ENCODE results near the gene PPFIA1.

Gene PPFIA1

GRCh38 chr11:70411713-70412452, 141.4 kb downstream of the PPFIA1 start:
- peaks cover 45% of the 10 kb centered on the region for H3K27me3 Mint-ChIP-seq
- H3K4me1 Mint-ChIP-seq, result no peaks in the 10 kb centered on the region
- H3K4me3 Mint-ChIP-seq, result no peak overlapping the region
- H3K36me3 Mint-ChIP-seq (ENCODE audit: insufficient read depth), result peaks cover 2% of the 10 kb centered on the region
- DNase-seq (ENCODE audit: low spot score in 2 of 2) (no peak), ATAC-seq (replicated peaks; ENCODE audit: extremely low read depth, poor library complexity, severe bottlenecking) (no peak)
- no peaks in the 10 kb centered on the region for H3K9me3 Mint-ChIP-seq
- no peak overlapping the region for H3K27ac Mint-ChIP-seq (ENCODE audit: low read depth)

DNA sequence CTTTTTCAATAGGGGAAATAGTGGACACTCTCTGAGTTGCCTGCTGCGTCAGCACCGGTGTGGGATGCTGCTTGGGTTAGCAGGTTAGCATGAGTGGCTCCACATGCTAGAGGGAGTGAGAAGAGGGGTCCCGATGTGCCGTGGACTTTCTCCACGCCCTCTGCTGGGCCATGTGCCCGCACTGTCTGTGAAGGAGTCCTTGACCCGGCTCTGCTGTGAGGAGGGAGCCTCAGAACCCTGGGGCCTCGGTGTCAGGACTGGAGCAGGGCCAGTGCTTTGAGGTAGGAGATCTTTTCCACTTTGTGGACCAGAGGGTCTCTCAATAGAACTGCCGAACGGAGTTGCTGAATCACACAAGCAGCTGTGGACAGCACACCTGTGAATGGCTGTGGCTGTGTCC, 142.7 kb downstream of the PPFIA1 start:
- H3K9me3 Mint-ChIP-seq, result no peaks in the 10 kb centered on the region
- no peaks in the 10 kb centered on the region for H3K4me1 Mint-ChIP-seq
- no peak overlapping the region for H3K4me3 Mint-ChIP-seq
- peaks cover 2% of the 10 kb centered on the region for H3K36me3 Mint-ChIP-seq (ENCODE audit: insufficient read depth)
- H3K27ac Mint-ChIP-seq (ENCODE audit: low read depth), result no peak overlapping the region
- no peak for DNase-seq (ENCODE audit: low spot score in 2 of 2)
- peaks cover 45% of the 10 kb centered on the region for H3K27me3 Mint-ChIP-seq
- no peak for ATAC-seq (replicated peaks; ENCODE audit: extremely low read depth, poor library complexity, severe bottlenecking)

DNA sequence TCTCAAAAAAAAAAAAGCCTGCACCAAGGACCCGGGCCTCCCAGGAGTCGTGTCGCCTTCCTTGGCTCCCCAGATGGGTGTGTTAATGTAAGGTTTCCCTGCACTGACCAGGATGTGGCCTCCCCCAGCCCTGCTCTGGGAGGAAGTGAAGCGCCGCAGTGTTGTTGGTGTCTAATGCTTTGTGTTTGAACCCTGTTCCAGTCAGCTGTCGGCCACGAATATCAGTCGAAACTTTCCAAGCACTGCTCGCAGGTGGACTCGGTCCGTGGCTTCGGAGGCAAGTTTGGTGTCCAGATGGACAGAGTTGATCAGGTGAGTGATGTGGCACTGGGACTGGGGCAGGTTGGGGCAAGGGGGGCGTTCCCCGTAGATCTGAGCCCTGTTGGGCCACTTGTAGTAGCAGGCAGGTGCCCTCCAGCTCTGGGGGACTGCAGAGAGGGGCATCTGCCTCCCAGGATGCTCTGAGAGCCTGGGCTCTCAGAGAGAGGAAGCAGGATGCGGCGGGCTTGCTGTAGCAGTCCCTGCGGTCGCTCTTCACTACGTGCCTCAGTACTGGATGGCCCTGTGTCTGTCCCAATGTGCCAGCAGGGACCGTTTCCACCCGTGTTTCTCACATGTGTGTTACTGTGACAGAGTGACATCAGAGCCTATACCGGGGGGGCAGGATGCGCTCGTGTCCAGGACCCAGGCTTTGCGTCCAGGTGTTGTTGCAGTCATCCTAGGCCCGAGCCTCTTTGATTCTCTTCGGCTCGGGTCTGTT, 144.0 kb downstream of the PPFIA1 start:
- ATAC-seq (replicated peaks; ENCODE audit: extremely low read depth, poor library complexity, severe bottlenecking), result no peak
- no peaks in the 10 kb centered on the region for H3K9me3 Mint-ChIP-seq
- no peak overlapping the region for H3K27ac Mint-ChIP-seq (ENCODE audit: low read depth)
- DNase-seq (ENCODE audit: low spot score in 2 of 2), result no peak
- no peak overlapping the region for H3K4me3 Mint-ChIP-seq
- peaks cover 2% of the 10 kb centered on the region for H3K36me3 Mint-ChIP-seq (ENCODE audit: insufficient read depth)
- peaks cover 43% of the 10 kb centered on the region for H3K27me3 Mint-ChIP-seq
- H3K4me1 Mint-ChIP-seq, result no peaks in the 10 kb centered on the region

- Mint-ChIP-seq H3K27ac (ENCODE audit: low read depth) (no peak overlapping the region), H3K9me3 (no peaks in the 10 kb centered on the region), H3K4me1 (no peaks in the 10 kb centered on the region), H3K4me3 (no peak overlapping the region), H3K27me3 (peaks cover 37% of the 10 kb centered on the region), H3K36me3 (ENCODE audit: insufficient read depth) (peaks cover 2% of the 10 kb centered on the region)
- DNase-seq (ENCODE audit: low spot score in 2 of 2) (no peak), ATAC-seq (replicated peaks; ENCODE audit: extremely low read depth, poor library complexity, severe bottlenecking) (no peak)
These were observed 144.7 kb downstream of the PPFIA1 start for GRCh38 chr11:70415191-70415590.

- Mint-ChIP-seq H3K27me3 (peaks cover 31% of the 10 kb centered on the region), H3K27ac (ENCODE audit: low read depth) (no peak overlapping the region), H3K36me3 (ENCODE audit: insufficient read depth) (peaks cover 2% of the 10 kb centered on the region), H3K4me3 (no peak overlapping the region), H3K4me1 (no peaks in the 10 kb centered on the region), H3K9me3 (no peaks in the 10 kb centered on the region)
- DNase-seq (ENCODE audit: low spot score in 2 of 2) (no peak), ATAC-seq (replicated peaks; ENCODE audit: extremely low read depth, poor library complexity, severe bottlenecking) (no peak)
These were observed 145.3 kb downstream of the PPFIA1 start for GRCh38 chr11:70415642-70416395.

DNA sequence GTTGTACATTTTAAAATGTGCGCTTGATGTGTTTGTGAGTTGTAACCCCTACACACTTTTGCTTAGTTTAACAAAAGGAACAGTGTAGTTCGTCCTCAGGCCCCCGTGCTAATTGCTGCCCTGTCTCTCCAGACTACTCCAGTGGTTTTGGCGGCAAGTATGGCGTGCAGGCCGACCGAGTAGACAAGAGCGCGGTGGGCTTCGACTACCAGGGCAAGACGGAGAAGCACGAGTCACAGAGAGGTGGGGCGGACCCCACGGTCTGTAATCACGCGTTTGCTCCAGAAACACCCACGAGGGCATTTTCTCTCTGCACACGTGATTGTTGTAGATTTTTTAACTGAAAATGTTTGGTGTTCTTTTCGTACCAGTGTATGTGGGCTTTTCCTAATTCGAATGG, 146.4 kb downstream of the PPFIA1 start:
- Mint-ChIP-seq H3K4me1 (no peaks in the 10 kb centered on the region), H3K27me3 (peaks cover 20% of the 10 kb centered on the region), H3K4me3 (no peak overlapping the region), H3K9me3 (no peaks in the 10 kb centered on the region), H3K27ac (ENCODE audit: low read depth) (no peak overlapping the region), H3K36me3 (ENCODE audit: insufficient read depth) (peaks cover 2% of the 10 kb centered on the region)
- DNase-seq (ENCODE audit: low spot score in 2 of 2), result no peak
- ATAC-seq (replicated peaks; ENCODE audit: extremely low read depth, poor library complexity, severe bottlenecking), result no peak

DNA sequence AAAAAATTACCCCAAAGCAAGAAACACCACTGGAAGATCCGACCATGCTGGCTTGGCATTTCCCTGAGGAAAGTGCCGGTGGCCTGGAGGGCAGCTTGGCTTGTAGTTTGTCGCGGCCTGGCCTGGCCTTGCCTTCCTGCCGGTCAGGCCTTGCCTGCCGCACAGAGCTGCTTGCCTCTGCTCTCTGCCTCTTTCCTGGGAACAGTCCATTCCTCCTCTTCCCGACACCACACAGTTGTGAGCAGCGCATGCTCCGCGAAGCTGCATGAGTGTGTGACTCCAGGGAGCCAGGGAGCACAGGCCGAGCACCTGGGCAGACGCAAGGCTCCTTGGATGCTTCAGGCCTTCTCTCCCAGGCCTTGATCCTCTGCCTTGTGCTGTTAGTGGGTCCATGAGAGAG, 147.6 kb downstream of the PPFIA1 start:
- DNase-seq (ENCODE audit: low spot score in 2 of 2) (no peak), ATAC-seq (replicated peaks; ENCODE audit: extremely low read depth, poor library complexity, severe bottlenecking) (no peak)
- Mint-ChIP-seq H3K36me3 (ENCODE audit: insufficient read depth) (peaks cover 2% of the 10 kb centered on the region), H3K4me3 (no peak overlapping the region), H3K4me1 (peaks cover under 1% of the 10 kb centered on the region), H3K9me3 (no peaks in the 10 kb centered on the region), H3K27ac (ENCODE audit: low read depth) (no peak overlapping the region), H3K27me3 (peaks cover 17% of the 10 kb centered on the region)

- DNase-seq (ENCODE audit: low spot score in 2 of 2) (no peak), ATAC-seq (replicated peaks; ENCODE audit: extremely low read depth, poor library complexity, severe bottlenecking) (no peak)
- H3K4me1 Mint-ChIP-seq, result peaks cover 14% of the 10 kb centered on the region
- no peak overlapping the region for H3K4me3 Mint-ChIP-seq
- H3K36me3 Mint-ChIP-seq (ENCODE audit: insufficient read depth), result peaks cover 6% of the 10 kb centered on the region
- H3K27me3 Mint-ChIP-seq, result peaks cover 28% of the 10 kb centered on the region
- H3K27ac Mint-ChIP-seq (ENCODE audit: low read depth), result no peak overlapping the region
- no peaks in the 10 kb centered on the region for H3K9me3 Mint-ChIP-seq
These were observed 149.0 kb downstream of the PPFIA1 start for GRCh38 chr11:70419307-70420007.

- ATAC-seq (replicated peaks; ENCODE audit: extremely low read depth, poor library complexity, severe bottlenecking) (no peak), DNase-seq (ENCODE audit: low spot score in 2 of 2) (no peak)
- Mint-ChIP-seq H3K27me3 (peaks cover 34% of the 10 kb centered on the region), H3K9me3 (no peaks in the 10 kb centered on the region), H3K4me3 (no peak overlapping the region), H3K36me3 (ENCODE audit: insufficient read depth) (peaks cover 6% of the 10 kb centered on the region), H3K4me1 (peaks cover 20% of the 10 kb centered on the region), H3K27ac (ENCODE audit: low read depth) (no peak overlapping the region)
These were observed 149.5 kb downstream of the PPFIA1 start for GRCh38 chr11:70420008-70420464.

- no peak overlapping the region for H3K27ac Mint-ChIP-seq (ENCODE audit: low read depth)
- H3K27me3 Mint-ChIP-seq, result peaks cover 38% of the 10 kb centered on the region
- H3K9me3 Mint-ChIP-seq, result no peaks in the 10 kb centered on the region
- DNase-seq (ENCODE audit: low spot score in 2 of 2), result no peak
- no peak overlapping the region for H3K4me3 Mint-ChIP-seq
- ATAC-seq (replicated peaks; ENCODE audit: extremely low read depth, poor library complexity, severe bottlenecking), result no peak
- H3K36me3 Mint-ChIP-seq (ENCODE audit: insufficient read depth), result peaks cover 5% of the 10 kb centered on the region
- H3K4me1 Mint-ChIP-seq, result peaks cover 24% of the 10 kb centered on the region
These were observed 150.0 kb downstream of the PPFIA1 start for GRCh38 chr11:70420496-70420895.

GRCh38 chr11:70421123-70421522, 150.6 kb downstream of the PPFIA1 start:
- DNase-seq (ENCODE audit: low spot score in 2 of 2) (no peak), ATAC-seq (replicated peaks; ENCODE audit: extremely low read depth, poor library complexity, severe bottlenecking) (no peak)
- no peaks in the 10 kb centered on the region for H3K9me3 Mint-ChIP-seq
- H3K27me3 Mint-ChIP-seq, result peaks cover 40% of the 10 kb centered on the region
- peaks cover 5% of the 10 kb centered on the region for H3K36me3 Mint-ChIP-seq (ENCODE audit: insufficient read depth)
- no peak overlapping the region for H3K4me3 Mint-ChIP-seq
- H3K27ac Mint-ChIP-seq (ENCODE audit: low read depth), result no peak overlapping the region
- H3K4me1 Mint-ChIP-seq, result peaks cover 30% of the 10 kb centered on the region

All from central memory CD8-positive, alpha-beta T cell (primary cell).